GM19023 (cell line): Measurements from ENCODE around the gene NSUN2.
"Not testable (repeated sequence)": the region's sequence is repeated elsewhere in the genome, so short reads cannot be mapped to it uniquely, and the experiment has no call there.

ENCODE experiments used
- ATAC-seq: cut with Tn5 transposase; IDR thresholded peaks from one replicate; pipeline ENCODE4 v1.9.1; 2021; ENCODE audit warnings: mild to moderate bottlenecking, moderate library complexity; ENCODE audit not compliant: unreplicated experiment

Gene NSUN2

GRCh38 chr5:6584727-6585126 is 48.1 kb downstream of the NSUN2 start:
- ATAC-seq = no peak

GRCh38 chr5:6584101-6584645 is 48.7 kb downstream of the NSUN2 start:
- ATAC-seq = no peak

GRCh38 chr5:6583049-6583880 is 49.6 kb downstream of the NSUN2 start:
- ATAC-seq = peak; percentile 49

- ATAC-seq = peak; percentile 12
These were observed 50.3 kb downstream of the NSUN2 start for GRCh38 chr5:6582507-6583048.

- no peak for ATAC-seq
These were observed 51.1 kb downstream of the NSUN2 start for GRCh38 chr5:6581559-6582426.

- ATAC-seq = no peak
These were observed 51.8 kb downstream of the NSUN2 start for GRCh38 chr5:6581090-6581489.

- no peak for ATAC-seq
These were observed 53.3 kb downstream of the NSUN2 start for GRCh38 chr5:6579535-6579934.

- no peak for ATAC-seq
These were observed 54.0 kb downstream of the NSUN2 start for GRCh38 chr5:6578676-6579343.

- no peak for ATAC-seq
These were observed 55.9 kb downstream of the NSUN2 start for GRCh38 chr5:6576861-6577501.

GRCh38 chr5:6574537-6575245 is 58.2 kb downstream of the NSUN2 start:
- no peak for ATAC-seq

- no peak for ATAC-seq
These were observed 58.7 kb downstream of the NSUN2 start for GRCh38 chr5:6574111-6574510.

GRCh38 chr5:6573651-6574101 is 59.2 kb downstream of the NSUN2 start:
- ATAC-seq = no peak

- no peak for ATAC-seq
These were observed 59.9 kb downstream of the NSUN2 start for GRCh38 chr5:6572825-6573380.

- ATAC-seq = no peak
These were observed 60.6 kb downstream of the NSUN2 start for GRCh38 chr5:6572086-6572824.

- ATAC-seq = not testable (repeated sequence)
These were observed 61.2 kb downstream of the NSUN2 start for GRCh38 chr5:6571607-6572006.

GRCh38 chr5:6570530-6570929 is 62.3 kb downstream of the NSUN2 start:
- no peak for ATAC-seq

GRCh38 chr5:6568889-6569288 is 64.0 kb downstream of the NSUN2 start:
- no peak for ATAC-seq

- no peak for ATAC-seq
These were observed 64.5 kb downstream of the NSUN2 start for GRCh38 chr5:6568383-6568782.

- ATAC-seq = no peak
These were observed 65.0 kb downstream of the NSUN2 start for GRCh38 chr5:6567835-6568234.
